Measurements from ENCODE around the gene TSEN2.
A peak's percentile ranks its signal among the peaks of the same experiment; 100 is the strongest.

The TSEN2 gene

DNA sequence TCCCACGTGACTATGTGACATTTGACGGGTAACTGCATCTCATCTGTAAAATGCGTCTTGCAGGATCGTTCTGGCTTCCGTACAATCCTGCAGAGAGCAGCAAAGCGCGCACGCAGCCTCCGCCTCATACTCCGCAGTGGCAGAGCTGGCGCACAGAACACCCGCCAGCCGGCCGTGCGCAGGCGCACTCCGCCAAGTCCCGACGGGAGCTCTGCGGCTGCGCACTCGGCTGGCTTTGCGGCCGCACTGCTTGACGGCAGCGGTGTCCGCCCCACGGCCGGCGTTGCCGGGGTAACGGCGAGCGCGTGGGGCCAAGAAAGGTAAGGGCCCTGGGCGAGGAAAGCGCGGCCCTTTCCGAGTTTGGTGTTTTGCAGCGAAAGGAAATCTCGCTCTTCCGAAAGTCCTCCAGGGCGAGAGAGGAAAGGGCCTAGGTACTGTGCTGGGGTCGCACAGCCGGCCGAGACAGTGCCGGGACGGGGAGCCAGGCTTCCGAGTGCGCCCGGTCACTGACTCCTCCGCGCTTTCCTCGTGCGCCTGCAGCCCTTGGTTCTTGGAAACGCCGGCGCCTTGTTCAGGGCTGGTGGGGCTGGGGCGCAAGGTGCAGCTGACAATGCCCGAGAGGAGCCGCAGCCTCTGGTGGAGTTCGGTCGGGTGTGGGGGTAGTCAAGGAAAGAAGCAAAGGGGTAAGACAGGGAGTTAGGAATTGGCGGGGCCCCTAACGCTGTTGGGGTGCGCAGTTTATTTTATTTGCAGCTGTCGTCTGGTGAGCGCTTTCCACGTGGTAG lies at the start of gene TSEN2:
TSS of gene TSEN2 (plus strand) at position 283 of the 785 bp plus-strand sequence. CDS start 5,321 bp downstream, outside the sequence.
- peak; percentile 96 for DNase-seq
- CTCF ChIA-PET = interaction anchor here (0.7 to 3.9 kb wide), 5 partner anchors 11 to 352 kb away, joined by 3 to 21 read pairs (median 4); no protein-coding TSS in a partner anchor
- Mint-ChIP-seq H3K9me3 (no peaks in the 10 kb centered on the region), H3K27me3 (peaks cover 7% of the 10 kb centered on the region), H3K4me3 (peak within 1 kb of the TSS; percentile 88), H3K4me1 (peaks cover 36% of the 10 kb centered on the region), H3K27ac (peak within 1 kb of the TSS; percentile 99), H3K36me3 (no peaks in the 10 kb centered on the region)

DNA sequence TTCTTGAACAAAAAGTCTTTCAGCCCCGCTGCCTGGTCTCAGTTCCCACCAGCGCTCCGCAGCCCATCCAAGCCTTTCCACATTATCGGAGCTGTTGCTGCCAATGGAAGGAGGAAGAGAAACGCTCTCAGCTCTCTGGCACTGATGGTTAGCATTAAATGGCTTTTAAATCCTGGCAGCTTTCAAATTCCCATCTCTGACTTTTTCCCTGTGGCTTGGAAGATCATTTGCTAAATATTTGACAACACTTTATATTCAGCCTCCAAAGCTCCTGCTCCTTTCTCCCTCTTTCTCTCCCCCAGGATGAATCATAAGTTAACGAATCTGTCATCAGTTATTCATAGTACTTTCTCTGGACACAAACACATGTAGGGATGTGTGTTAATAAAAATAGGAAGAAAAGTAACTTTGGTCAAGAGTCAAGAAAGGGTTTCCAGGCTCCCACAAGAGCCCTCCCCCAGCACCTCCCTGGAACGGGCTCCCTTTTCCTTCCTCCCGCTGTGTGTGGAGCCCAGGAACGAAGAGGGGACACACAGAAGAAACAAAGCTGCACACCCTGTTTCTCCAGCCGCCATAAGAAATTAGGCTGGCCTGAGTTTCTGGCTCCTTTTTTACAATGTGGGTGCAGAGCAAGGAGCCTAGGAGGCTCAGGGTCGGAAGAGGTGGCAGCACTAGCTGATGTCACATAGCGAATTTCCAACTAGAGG lies 47.6 kb upstream of the TSEN2 start:
- CTCF ChIA-PET = no interaction called here

GRCh38 chr3:12437221-12437605 lies 47.1 kb upstream of the TSEN2 start:
- H3K4me1 Mint-ChIP-seq = no peaks in the 10 kb centered on the region
- no peaks in the 10 kb centered on the region for H3K9me3 Mint-ChIP-seq
- no peak for DNase-seq
- no peak overlapping the region for H3K27ac Mint-ChIP-seq
- no peak overlapping the region for H3K4me3 Mint-ChIP-seq
- H3K27me3 Mint-ChIP-seq = peaks cover 21% of the 10 kb centered on the region
- no peaks in the 10 kb centered on the region for H3K36me3 Mint-ChIP-seq
- CTCF ChIA-PET = no interaction called here

More for the DNA sequence above, 47.6 kb upstream of the TSEN2 start:
- H3K9me3 Mint-ChIP-seq = no peaks in the 10 kb centered on the region
- no peaks in the 10 kb centered on the region for H3K36me3 Mint-ChIP-seq
- H3K4me3 Mint-ChIP-seq = no peak overlapping the region
- no peak overlapping the region for H3K27ac Mint-ChIP-seq
- H3K4me1 Mint-ChIP-seq = no peaks in the 10 kb centered on the region
- H3K27me3 Mint-ChIP-seq = peaks cover 21% of the 10 kb centered on the region
- no peak for DNase-seq

GRCh38 chr3:12437861-12438260 lies 46.4 kb upstream of the TSEN2 start:
- Mint-ChIP-seq H3K4me1 (no peaks in the 10 kb centered on the region), H3K4me3 (no peak overlapping the region), H3K9me3 (no peaks in the 10 kb centered on the region), H3K27me3 (peaks cover 21% of the 10 kb centered on the region), H3K36me3 (no peaks in the 10 kb centered on the region), H3K27ac (no peak overlapping the region)
- CTCF ChIA-PET = no interaction called here
- DNase-seq = no peak

DNA sequence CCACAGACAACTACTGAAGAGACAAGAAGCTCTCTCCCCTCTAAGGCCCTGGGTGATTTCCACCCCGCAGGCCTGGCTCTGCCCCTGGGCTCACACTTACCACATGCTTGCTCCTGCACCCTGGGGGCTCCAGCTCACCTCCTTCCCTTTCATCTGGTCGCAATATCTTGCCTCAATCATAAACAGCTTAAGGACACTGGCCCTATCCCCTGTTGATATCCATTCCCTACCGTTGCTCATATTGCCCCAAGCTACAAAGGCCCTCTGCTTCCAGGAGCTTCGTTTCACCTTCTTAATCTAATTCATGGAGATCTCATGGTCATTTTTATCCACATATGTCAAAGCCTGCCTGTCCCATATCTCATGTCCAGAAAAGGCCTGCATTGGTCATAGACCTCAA lies 46.0 kb upstream of the TSEN2 start:
- Mint-ChIP-seq H3K36me3 (no peaks in the 10 kb centered on the region), H3K27me3 (peaks cover 17% of the 10 kb centered on the region), H3K9me3 (no peaks in the 10 kb centered on the region), H3K4me1 (no peaks in the 10 kb centered on the region), H3K4me3 (no peak overlapping the region), H3K27ac (no peak overlapping the region)
- CTCF ChIA-PET = no interaction called here
- DNase-seq = no peak

DNA sequence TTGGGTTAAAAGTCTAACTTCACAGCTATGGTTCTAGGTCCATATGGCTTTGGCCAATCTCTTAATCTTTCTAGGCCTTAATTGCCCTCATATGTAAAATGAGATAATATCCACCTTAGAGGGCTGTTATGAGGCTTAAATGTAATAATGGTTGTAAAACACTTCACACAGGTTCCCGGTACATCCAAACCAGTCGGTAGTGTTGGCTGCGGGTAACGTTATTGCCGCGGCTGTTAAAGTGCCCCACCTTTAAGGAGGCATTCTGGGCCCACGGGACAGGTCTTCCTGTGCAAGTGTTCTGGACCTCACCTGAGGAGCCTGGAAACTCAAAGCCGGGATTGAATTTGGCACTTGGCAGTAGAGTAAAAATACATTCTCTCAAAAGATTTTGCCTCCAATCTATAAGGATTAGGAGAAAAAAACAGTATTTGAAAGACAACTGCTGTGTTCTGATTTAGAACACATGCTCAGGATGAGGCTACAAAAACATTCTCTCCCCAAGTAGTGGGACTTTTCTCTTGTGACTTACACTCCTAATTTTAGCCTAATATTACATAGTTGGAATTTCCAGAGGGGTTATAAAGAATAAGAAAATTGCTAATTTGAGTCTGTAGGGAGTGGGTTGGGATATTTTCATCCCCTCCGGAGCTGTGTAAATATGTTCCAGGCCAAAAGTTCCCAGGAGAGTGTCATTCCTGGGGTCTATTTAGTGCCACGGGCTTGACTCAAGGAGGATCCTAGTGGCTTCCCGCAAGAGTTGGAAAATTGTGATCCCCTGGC lies 44.9 kb upstream of the TSEN2 start:
- CTCF ChIA-PET = interaction anchor here (0.5 kb wide), 1 partner anchor 281 kb away, joined by 3 read pairs; no protein-coding TSS in a partner anchor

DNA sequence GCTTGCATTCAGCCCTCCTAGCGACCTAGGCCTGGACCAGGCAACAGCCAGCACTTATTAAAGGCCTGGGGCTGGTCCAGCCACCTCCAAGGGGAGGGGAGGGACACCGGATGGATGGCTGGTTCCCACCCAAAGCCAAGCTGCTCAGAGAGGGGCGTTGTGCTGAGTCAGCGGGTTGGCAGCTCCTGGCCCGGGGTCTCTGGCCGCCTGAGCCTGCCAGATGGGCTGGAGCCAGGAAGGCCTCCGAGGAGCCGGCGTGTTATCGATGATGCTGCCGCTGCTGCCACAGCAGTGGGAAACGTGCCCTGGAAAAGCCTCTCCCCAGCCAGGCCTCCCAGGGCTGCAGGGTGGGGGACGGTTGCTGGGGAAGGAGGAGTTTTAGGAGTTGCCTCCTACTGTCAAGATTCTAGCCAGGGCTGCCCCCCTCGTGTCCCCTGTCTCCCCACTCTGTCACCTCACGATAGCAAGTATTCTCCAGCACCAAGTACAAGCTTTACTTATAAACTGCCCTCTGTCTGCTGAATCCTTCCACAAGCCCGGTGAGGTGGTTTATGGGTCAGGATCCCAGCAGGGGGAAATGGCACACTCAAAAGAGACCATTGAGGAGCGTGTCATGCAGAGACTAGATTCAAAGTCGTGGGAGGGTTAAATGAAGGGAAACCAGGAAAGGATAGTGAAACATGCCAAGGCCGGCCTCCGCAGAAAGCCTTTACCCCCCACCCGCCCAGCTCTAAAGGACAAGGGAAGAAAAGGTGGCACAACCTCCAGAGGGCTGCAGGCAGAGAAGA lies 43.2 kb upstream of the TSEN2 start:
- no peak overlapping the region for H3K4me3 Mint-ChIP-seq
- DNase-seq = no peak
- H3K9me3 Mint-ChIP-seq = no peaks in the 10 kb centered on the region

More for the DNA sequence above, 44.9 kb upstream of the TSEN2 start:
- Mint-ChIP-seq H3K4me1 (no peaks in the 10 kb centered on the region), H3K36me3 (no peaks in the 10 kb centered on the region), H3K27me3 (peaks cover 10% of the 10 kb centered on the region), H3K4me3 (no peak overlapping the region), H3K27ac (no peak overlapping the region), H3K9me3 (no peaks in the 10 kb centered on the region)
- DNase-seq = no peak

DNA sequence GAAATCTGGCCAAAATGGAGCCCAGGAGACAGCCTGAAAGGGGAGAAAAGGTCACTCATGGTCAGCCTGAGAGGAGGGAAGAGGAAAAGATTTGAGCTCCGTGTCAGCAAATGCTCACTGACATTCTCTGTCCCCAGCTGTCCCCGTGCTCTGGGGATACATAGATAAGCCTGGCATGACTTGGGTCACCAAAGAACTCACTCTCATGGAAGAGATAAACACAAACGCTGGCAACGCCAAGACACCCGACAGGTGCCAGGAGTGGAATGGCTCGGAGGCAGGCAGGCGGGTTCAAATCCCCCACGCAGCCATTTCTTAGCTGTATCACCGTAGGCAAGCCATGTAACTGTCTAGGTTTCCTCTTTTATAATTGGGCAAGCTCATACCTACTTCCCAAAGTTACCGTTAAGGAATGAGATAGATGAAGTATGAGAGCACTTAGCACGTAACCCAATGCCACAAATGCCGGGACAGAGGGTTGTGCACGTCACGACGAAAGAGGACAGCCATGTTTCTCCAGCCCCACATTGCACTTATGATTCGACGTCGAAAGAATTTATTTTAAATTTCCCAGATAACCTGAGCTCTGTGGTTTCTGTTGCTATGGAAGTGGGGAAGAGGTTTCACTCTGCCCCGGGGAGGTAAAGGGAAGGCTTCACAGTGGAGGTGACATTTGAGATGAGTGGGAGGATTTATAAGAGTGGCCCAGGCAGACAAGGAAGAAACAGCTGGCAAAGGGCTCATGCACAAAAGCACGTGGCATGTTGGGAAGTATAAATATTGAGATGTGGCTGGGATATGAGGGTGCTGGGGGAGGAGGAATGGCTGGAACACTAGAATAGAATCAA lies 41.4 kb upstream of the TSEN2 start:
- CTCF ChIA-PET = no interaction called here

More for the DNA sequence above, 43.2 kb upstream of the TSEN2 start:
- peaks cover 10% of the 10 kb centered on the region for H3K27me3 Mint-ChIP-seq
- CTCF ChIA-PET = no interaction called here
- no peak overlapping the region for H3K27ac Mint-ChIP-seq
- H3K4me1 Mint-ChIP-seq = no peaks in the 10 kb centered on the region
- H3K36me3 Mint-ChIP-seq = no peaks in the 10 kb centered on the region

DNA sequence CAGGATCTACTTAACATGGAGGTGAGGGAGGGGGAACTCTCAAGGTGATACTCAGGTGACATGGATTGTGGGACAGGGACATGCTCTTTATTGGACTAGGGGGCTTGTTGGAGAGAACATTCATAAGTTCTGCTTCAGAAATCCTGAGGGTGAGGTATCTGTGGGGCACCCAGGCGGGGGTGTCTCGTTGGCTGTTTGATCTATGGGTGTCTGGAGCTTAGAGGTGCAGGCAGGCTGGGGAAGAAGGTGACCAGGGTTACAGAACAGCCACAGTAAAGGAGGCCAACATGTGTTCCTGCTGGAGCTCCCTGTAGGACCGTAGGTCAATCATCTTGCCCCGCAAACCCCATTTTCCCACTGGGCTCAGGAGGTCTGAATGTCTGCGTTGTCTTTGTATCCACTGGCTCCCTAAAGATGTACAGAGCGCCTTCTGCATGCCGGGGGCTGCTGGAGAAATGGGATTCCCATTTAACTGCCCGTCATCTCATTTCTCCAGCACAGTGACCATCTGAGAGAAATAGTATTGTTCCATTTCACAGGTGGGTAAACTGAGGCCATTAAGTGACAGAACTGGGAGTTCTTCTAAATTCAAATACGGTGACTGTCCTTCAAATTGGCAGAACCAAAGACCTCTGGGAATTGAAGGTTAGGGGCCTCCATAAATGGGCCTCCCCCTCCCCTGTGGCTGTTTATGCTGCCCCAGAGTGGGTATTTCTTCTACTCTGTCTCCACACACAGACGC lies 40.3 kb upstream of the TSEN2 start:
- no peaks in the 10 kb centered on the region for H3K4me1 Mint-ChIP-seq
- no peak for DNase-seq
- H3K9me3 Mint-ChIP-seq = no peaks in the 10 kb centered on the region
- no peaks in the 10 kb centered on the region for H3K36me3 Mint-ChIP-seq
- CTCF ChIA-PET = no interaction called here
- no peaks in the 10 kb centered on the region for H3K27me3 Mint-ChIP-seq
- no peak overlapping the region for H3K4me3 Mint-ChIP-seq
- H3K27ac Mint-ChIP-seq = no peak overlapping the region

More for the DNA sequence above, 41.4 kb upstream of the TSEN2 start:
- Mint-ChIP-seq H3K27me3 (no peaks in the 10 kb centered on the region), H3K4me1 (no peaks in the 10 kb centered on the region), H3K9me3 (no peaks in the 10 kb centered on the region), H3K27ac (no peak overlapping the region), H3K4me3 (no peak overlapping the region), H3K36me3 (no peaks in the 10 kb centered on the region)
- DNase-seq = no peak

- Mint-ChIP-seq H3K27ac (no peak overlapping the region), H3K27me3 (no peaks in the 10 kb centered on the region), H3K36me3 (no peaks in the 10 kb centered on the region), H3K4me1 (no peaks in the 10 kb centered on the region), H3K9me3 (no peaks in the 10 kb centered on the region), H3K4me3 (no peak overlapping the region)
- DNase-seq = no peak
- CTCF ChIA-PET = no interaction called here
Observed at GRCh38 chr3:12444582-12445471, 39.5 kb upstream of the TSEN2 start.

GRCh38 chr3:12445523-12446240 lies 38.6 kb upstream of the TSEN2 start:
- Mint-ChIP-seq H3K27me3 (no peaks in the 10 kb centered on the region), H3K9me3 (no peaks in the 10 kb centered on the region), H3K36me3 (no peaks in the 10 kb centered on the region), H3K27ac (no peak overlapping the region), H3K4me1 (no peaks in the 10 kb centered on the region), H3K4me3 (no peak overlapping the region)
- CTCF ChIA-PET = no interaction called here
- no peak for DNase-seq

Measured in activated naive CD4-positive, alpha-beta T cell treated with anti-CD3 and anti-CD28 coated beads, Interleukin-2, amount 10 ng/mL, durations not matched to agents 7 days and 5 days (primary cell).